Neural progenitor cell (in vitro differentiated cells): ENCODE measurements around the gene STK24. TPM values are rescaled to one million over a fixed set of nuclear protein-coding genes. Genes with fewer than 3 reads are reported as not detected.
"Not testable (repeated sequence)": the region's sequence is repeated elsewhere in the genome, so short reads cannot be mapped to it uniquely, and the experiment has no call there.

Source experiments
- DNase-seq: peaks from one replicate; pipeline ENCODE4 v3.0.0-alpha.2; 2016; ENCODE audit warnings: low spot score
- H2AFZ ChIP-seq: fragments of 200-600 bp; sonication (generic); replicated peaks from 2 replicates; pipeline ENCODE4 v1.6.1; 2016; ENCODE audit warnings: antibody characterized with exemption
- H3F3A ChIP-seq: fragments of 200-600 bp; sonication (generic); 2 replicates; pipeline ENCODE4 v1.6.1; 2016; ENCODE audit warnings: antibody characterized with exemption, low read depth
- H3K27ac ChIP-seq: fragments of 200-600 bp; sonication (generic); 2 replicates; pipeline ENCODE4 v1.5.1; 2016; ENCODE audit warnings: mild to moderate bottlenecking
- H3K27me3 ChIP-seq: fragments of 200-600 bp; sonication (generic); 2 replicates; pipeline ENCODE4 v1.6.1; 2016; ENCODE audit warnings: mild to moderate bottlenecking, moderate library complexity
- H3K36me3 ChIP-seq: fragments of 200-600 bp; sonication (generic); 2 replicates; pipeline ENCODE4 v1.5.1; 2016
- H3K4me1 ChIP-seq: fragments of 200-600 bp; sonication (generic); 2 replicates; pipeline ENCODE4 v1.6.1; 2016; ENCODE audit warnings: mixed run types
- H3K4me2 ChIP-seq: fragments of 200-600 bp; sonication (generic); 2 replicates; pipeline ENCODE4 v1.6.1; 2016
- H3K4me3 ChIP-seq: fragments of 200-600 bp; sonication (generic); 2 replicates; pipeline ENCODE4 v1.5.1; 2016
- H3K79me2 ChIP-seq: fragments of 200-600 bp; sonication (generic); 2 replicates; pipeline ENCODE4 v1.6.1; 2016; ENCODE audit warnings: low read depth
- H3K9ac ChIP-seq: fragments of 200-600 bp; sonication (generic); 2 replicates; pipeline ENCODE4 v1.6.1; 2016
- H3K9me3 ChIP-seq: fragments of 200-600 bp; sonication (generic); 2 replicates; pipeline ENCODE4 v1.5.1; 2016; ENCODE audit warnings: low read depth
- H4K20me1 ChIP-seq: fragments of 200-600 bp; sonication (generic); 2 replicates; pipeline ENCODE4 v1.6.1; 2016; ENCODE audit warnings: low read depth
- H3K27ac Mint-ChIP-seq: 3 replicates; pipeline ENCODE4 v1.8.0; 2021; ENCODE audit warnings: mixed read lengths
- H3K27me3 Mint-ChIP-seq: 2 replicates; pipeline ENCODE4 v1.8.0; 2022; ENCODE audit warnings: low read depth, mild to moderate bottlenecking, inconsistent platforms, moderate library complexity, mixed read lengths; ENCODE audit not compliant: insufficient read depth
- H3K36me3 Mint-ChIP-seq: 3 replicates; pipeline ENCODE4 v1.8.0; 2021; ENCODE audit warnings: mixed read lengths
- H3K4me1 Mint-ChIP-seq: 3 replicates; pipeline ENCODE4 v1.8.0; 2021; ENCODE audit warnings: mixed read lengths
- H3K4me3 Mint-ChIP-seq: 3 replicates; pipeline ENCODE4 v1.8.0; 2021; ENCODE audit warnings: mild to moderate bottlenecking, moderate library complexity, mixed read lengths
- H3K9me3 Mint-ChIP-seq: 3 replicates; pipeline ENCODE4 v1.8.0; 2020; ENCODE audit warnings: mixed read lengths
- CTCF ChIP-seq: fragments of 200-600 bp; sonication (generic); IDR thresholded peaks from 2 replicates; pipeline ENCODE4 v1.5.1; 2017; ENCODE audit warnings: antibody characterized with exemption, mild to moderate bottlenecking
- EZH2 ChIP-seq: fragments of 200-600 bp; sonication (generic); IDR thresholded peaks from 2 replicates; pipeline ENCODE4 v1.6.1; 2017; ENCODE audit warnings: antibody characterized with exemption, mild to moderate bottlenecking, moderate library complexity
- EZH2phosphoT487 ChIP-seq: fragments of 200-600 bp; sonication (generic); IDR thresholded peaks from 2 replicates; pipeline ENCODE4 v1.6.1; 2017; ENCODE audit warnings: antibody characterized with exemption
- total RNA-seq: library from RNA; depleted of rRNA; stranded (reverse); fragments of >200 nt; gene quantifications from 2 replicates; pipeline ENCODE4 v1.2.3, GENCODE V29; 2015; ENCODE audit warnings: low replicate concordance

The STK24 gene
- total RNA-seq, 1 donor from 2014 or later: 330 TPM

GRCh38 chr13:98595134-98595533, 18.2 kb upstream of the STK24 start:
- Mint-ChIP-seq H3K9me3 (peaks cover 5% of the 10 kb centered on the region), H3K4me3 (no peak overlapping the region)
- TF ChIP-seq CTCF (no peak), EZH2phosphoT487 (no peak)

DNA sequence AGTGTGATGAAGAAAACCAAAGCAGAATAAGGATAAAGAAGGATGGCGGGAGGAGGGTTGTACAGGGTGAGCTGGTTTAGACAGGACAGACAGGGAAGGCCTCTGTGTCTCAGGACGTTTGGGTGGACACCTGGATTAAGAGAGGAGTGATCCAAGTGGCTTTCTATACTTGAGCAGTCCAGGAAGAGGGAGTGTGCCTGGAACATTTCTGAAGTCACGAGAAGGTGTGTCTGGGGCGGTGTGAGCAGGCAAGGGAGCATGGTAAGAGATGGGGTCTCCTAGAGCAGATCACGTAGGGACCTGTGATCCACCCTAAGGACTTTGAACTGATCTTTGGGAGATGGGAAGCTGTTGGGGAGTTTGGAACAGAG, 15.4 kb upstream of the STK24 start:
- Histone ChIP-seq H3K36me3 (no peaks in the 10 kb centered on the region), H3K27me3 (no peaks in the 10 kb centered on the region), H3K79me2 (no peaks in the 10 kb centered on the region), H3K4me1 (no peaks in the 10 kb centered on the region), H3K4me2 (no peak overlapping the region), H3F3A (no peaks in the 10 kb centered on the region), H4K20me1 (no peaks in the 10 kb centered on the region), H2AFZ (no peak overlapping the region), H3K4me3 (no peak overlapping the region), H3K27ac (no peak overlapping the region), H3K9me3 (no peaks in the 10 kb centered on the region), H3K9ac (no peak overlapping the region)
- Mint-ChIP-seq H3K4me3 (no peak overlapping the region), H3K36me3 (peaks cover 3% of the 10 kb centered on the region), H3K4me1 (no peaks in the 10 kb centered on the region), H3K27me3 (peaks cover 8% of the 10 kb centered on the region), H3K27ac (no peak overlapping the region), H3K9me3 (peaks cover 10% of the 10 kb centered on the region)
- TF ChIP-seq EZH2phosphoT487 (no peak), EZH2 (no peak), CTCF (no peak)
- no peak for DNase-seq

More at GRCh38 chr13:98595134-98595533, 18.2 kb upstream of the STK24 start:
- Mint-ChIP-seq H3K27me3 (peaks cover 7% of the 10 kb centered on the region), H3K4me1 (peaks cover 2% of the 10 kb centered on the region), H3K27ac (no peak overlapping the region), H3K36me3 (no peaks in the 10 kb centered on the region)
- Histone ChIP-seq H3K9me3 (no peaks in the 10 kb centered on the region), H3K9ac (no peak overlapping the region), H3K36me3 (no peaks in the 10 kb centered on the region), H4K20me1 (no peaks in the 10 kb centered on the region), H2AFZ (no peak overlapping the region), H3F3A (no peaks in the 10 kb centered on the region), H3K4me2 (no peak overlapping the region), H3K27me3 (no peaks in the 10 kb centered on the region), H3K4me3 (no peak overlapping the region), H3K79me2 (no peaks in the 10 kb centered on the region), H3K4me1 (peaks cover 9% of the 10 kb centered on the region), H3K27ac (no peak overlapping the region)
- DNase-seq: no peak

- Mint-ChIP-seq H3K27me3 (peaks cover 8% of the 10 kb centered on the region), H3K9me3 (peaks cover 10% of the 10 kb centered on the region), H3K27ac (no peak overlapping the region), H3K36me3 (peaks cover 3% of the 10 kb centered on the region), H3K4me1 (no peaks in the 10 kb centered on the region), H3K4me3 (no peak overlapping the region)
- no peaks in the 10 kb centered on the region for H3F3A ChIP-seq
- H3K9me3 ChIP-seq: no peaks in the 10 kb centered on the region
- TF ChIP-seq CTCF: no peak
- TF ChIP-seq EZH2phosphoT487: no peak
- TF ChIP-seq EZH2: no peak
- H3K4me2 ChIP-seq: no peak overlapping the region
- no peak overlapping the region for H3K27ac ChIP-seq
- no peaks in the 10 kb centered on the region for H4K20me1 ChIP-seq
- no peak overlapping the region for H3K9ac ChIP-seq
- H3K27me3 ChIP-seq: no peaks in the 10 kb centered on the region
- no peak overlapping the region for H3K4me3 ChIP-seq
- no peaks in the 10 kb centered on the region for H3K79me2 ChIP-seq
- H2AFZ ChIP-seq: no peak overlapping the region
- DNase-seq: no peak
- no peaks in the 10 kb centered on the region for H3K4me1 ChIP-seq
- H3K36me3 ChIP-seq: no peaks in the 10 kb centered on the region
Observed at GRCh38 chr13:98591721-98592361, 14.9 kb upstream of the STK24 start.

- H3K36me3 Mint-ChIP-seq, H3K27me3 ChIP-seq, H3K27me3 Mint-ChIP-seq: not testable (repeated sequence)
Observed at GRCh38 chr13:98590471-98590870, 13.6 kb upstream of the STK24 start.

GRCh38 chr13:98589516-98589915, 12.6 kb upstream of the STK24 start:
- H3K9ac ChIP-seq, H3K4me2 ChIP-seq, DNase-seq, H4K20me1 ChIP-seq, H3F3A ChIP-seq, H3K27me3 Mint-ChIP-seq, H3K4me3 ChIP-seq, H3K36me3 Mint-ChIP-seq, H3K27ac ChIP-seq, H3K36me3 ChIP-seq, H3K27me3 ChIP-seq, H3K4me1 Mint-ChIP-seq, H3K9me3 ChIP-seq, H3K4me3 Mint-ChIP-seq, H2AFZ ChIP-seq, H3K27ac Mint-ChIP-seq, H3K79me2 ChIP-seq, H3K9me3 Mint-ChIP-seq, H3K4me1 ChIP-seq: not testable (repeated sequence)

More at GRCh38 chr13:98590471-98590870, 13.6 kb upstream of the STK24 start:
- not testable (repeated sequence) for H3K9ac ChIP-seq, H3K36me3 ChIP-seq, H3K4me3 Mint-ChIP-seq, H3K4me2 ChIP-seq, DNase-seq, H3K27ac Mint-ChIP-seq, H3K9me3 ChIP-seq, H3K79me2 ChIP-seq, H3K4me3 ChIP-seq, H4K20me1 ChIP-seq, H3K4me1 ChIP-seq, H3K27ac ChIP-seq, H3K9me3 Mint-ChIP-seq, H2AFZ ChIP-seq, H3F3A ChIP-seq, H3K4me1 Mint-ChIP-seq
